ENCODE results near the gene CPO.
"Not testable (repeated sequence)": the region's sequence is repeated elsewhere in the genome, so short reads cannot be mapped to it uniquely, and the experiment has no call there.

The CPO gene

DNA sequence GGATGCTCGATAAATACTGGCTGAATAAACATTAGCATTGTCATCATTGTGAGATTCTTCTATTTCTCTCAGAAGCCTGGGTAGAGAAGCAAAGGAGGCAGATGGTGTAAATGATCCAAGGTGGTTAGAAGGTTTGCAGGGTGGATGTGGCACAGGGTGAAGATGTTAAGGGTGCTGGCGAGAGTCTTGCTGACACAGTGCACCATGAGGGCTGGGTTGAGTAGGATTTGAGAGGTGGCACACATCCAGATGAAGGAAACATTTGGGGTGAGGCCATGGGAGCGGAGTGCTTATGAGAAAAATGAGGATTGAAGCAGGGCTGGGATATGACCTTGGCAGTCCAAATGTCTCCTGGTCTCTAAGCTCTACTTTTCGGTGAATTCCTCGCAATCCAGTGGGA, 17.8 kb upstream of the CPO start:
- in situ Hi-C loops (cut with MboI; ENCODE audit: low sequenced_read_pairs, unreplicated experiment), result no loop called here
- no peak for DNase-seq (ENCODE audit: low spot score)
- TF ChIP-seq, protein P1, sequence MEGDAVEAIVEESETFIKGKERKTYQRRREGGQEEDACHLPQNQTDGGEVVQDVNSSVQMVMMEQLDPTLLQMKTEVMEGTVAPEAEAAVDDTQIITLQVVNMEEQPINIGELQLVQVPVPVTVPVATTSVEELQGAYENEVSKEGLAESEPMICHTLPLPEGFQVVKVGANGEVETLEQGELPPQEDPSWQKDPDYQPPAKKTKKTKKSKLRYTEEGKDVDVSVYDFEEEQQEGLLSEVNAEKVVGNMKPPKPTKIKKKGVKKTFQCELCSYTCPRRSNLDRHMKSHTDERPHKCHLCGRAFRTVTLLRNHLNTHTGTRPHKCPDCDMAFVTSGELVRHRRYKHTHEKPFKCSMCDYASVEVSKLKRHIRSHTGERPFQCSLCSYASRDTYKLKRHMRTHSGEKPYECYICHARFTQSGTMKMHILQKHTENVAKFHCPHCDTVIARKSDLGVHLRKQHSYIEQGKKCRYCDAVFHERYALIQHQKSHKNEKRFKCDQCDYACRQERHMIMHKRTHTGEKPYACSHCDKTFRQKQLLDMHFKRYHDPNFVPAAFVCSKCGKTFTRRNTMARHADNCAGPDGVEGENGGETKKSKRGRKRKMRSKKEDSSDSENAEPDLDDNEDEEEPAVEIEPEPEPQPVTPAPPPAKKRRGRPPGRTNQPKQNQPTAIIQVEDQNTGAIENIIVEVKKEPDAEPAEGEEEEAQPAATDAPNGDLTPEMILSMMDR (IDR thresholded peaks at IDR 0.05; ENCODE audit: borderline replicate concordance, control extremely low read depth, extremely low read depth, insufficient read depth, missing control alignments), result no peak

DNA sequence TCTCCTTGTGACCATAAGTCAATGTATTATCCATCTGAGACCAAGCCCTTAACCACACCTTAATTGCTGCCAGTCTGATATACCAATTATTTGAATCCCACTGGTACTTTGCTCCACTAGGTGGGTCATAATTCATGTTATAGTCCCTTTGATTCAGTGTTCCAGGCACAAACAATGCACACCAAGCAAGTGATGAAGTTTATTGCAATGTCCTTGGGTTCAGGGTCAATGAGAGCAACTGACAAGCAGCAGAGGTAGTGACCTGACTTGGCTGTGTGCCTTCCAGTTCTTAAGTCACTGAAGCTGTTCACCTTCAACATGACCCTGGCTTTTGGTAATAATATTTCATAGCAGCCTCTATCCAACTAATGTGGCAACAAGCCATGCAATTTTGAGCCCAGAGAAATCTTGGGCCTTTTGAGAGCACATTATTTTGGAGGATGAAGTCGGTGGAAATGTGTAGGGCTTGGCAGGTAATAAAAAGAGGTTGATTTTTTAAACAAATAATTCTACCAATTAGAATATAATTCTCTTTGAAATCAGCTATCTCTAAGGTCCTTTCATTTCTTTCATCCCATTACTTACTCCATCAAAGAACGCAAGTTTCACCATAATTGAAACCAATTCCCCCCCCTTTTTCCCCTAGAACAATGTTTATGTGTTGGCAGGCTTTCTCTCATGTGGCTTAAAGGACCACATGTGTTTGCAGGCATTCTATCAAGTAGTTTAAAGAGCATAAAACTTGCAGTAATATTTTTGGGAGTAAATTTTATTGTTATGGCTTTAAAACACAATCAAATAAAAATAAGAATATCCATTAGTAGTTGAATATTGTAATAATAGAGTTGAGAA, 3.1 kb upstream of the CPO start:
- in situ Hi-C loops (cut with MboI; ENCODE audit: low sequenced_read_pairs, unreplicated experiment), result no loop called here
- TF ChIP-seq, protein P1 (IDR thresholded peaks at IDR 0.05; ENCODE audit: borderline replicate concordance, control extremely low read depth, extremely low read depth, insufficient read depth, missing control alignments), result no peak
- no peak for DNase-seq (ENCODE audit: low spot score)

DNA sequence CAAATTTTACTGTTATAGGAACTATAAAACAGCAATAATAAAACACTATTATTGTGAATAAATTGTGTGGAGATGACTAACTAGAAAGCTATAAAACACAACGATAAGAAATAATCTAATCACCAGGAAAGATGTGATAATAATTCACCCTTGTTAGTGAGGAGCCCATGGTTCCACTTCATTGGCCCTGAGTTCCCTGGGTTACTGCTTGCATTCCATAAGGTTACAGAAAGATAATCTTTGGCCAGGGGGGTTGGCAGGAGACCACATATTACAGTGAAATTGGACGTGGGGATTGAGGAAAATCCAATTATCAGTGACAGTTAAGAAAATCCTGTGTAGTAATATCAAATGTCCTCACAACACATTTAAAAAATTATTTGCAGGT, 2.5 kb upstream of the CPO start:
- in situ Hi-C loops (cut with MboI; ENCODE audit: low sequenced_read_pairs, unreplicated experiment), result no loop called here
- DNase-seq (ENCODE audit: low spot score), result no peak
- TF ChIP-seq, protein P1 (IDR thresholded peaks at IDR 0.05; ENCODE audit: borderline replicate concordance, control extremely low read depth, extremely low read depth, insufficient read depth, missing control alignments), result no peak

DNA sequence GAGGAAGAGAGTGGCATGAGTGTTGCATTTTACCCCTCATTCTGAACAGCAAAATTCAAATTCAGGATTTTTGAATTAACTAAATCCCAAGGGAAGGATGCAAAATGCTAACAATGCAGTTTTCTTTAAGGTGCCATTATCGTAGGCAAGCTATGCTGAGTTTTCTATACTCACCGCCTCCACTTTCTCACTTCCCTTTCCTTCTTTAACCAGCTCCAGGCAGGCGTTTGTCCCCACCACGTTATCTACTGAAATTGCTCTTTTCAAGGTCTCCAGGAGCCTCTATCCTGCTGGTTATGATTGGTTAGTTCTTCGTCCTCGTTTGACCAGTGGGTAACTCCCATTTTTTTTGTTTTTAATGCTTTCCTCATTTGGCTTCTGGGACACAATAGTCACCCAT, 1.8 kb upstream of the CPO start:
- DNase-seq (ENCODE audit: low spot score), result peak; percentile 19
- in situ Hi-C loops (cut with MboI; ENCODE audit: low sequenced_read_pairs, unreplicated experiment), result no loop called here
- TF ChIP-seq, protein P1 (IDR thresholded peaks at IDR 0.05; ENCODE audit: borderline replicate concordance, control extremely low read depth, extremely low read depth, insufficient read depth, missing control alignments), result no peak

DNA sequence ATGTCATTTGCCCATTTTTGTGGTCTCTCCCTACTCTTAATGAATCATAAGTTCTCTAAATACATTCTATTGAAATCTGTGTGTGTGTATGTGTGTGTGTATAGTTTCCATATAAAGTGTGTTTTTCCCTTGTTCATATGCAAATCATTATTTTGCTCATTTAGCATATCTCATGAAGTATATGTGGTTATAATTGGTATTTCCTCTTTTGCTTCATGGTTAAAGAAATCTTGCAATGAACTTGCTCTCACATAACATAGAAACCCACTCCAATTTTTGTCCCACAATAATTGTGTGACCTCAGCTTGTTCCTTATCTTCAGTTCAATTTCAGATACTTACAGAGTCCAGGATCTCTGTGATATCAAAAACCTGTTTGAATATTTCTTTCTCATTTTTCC, 1.2 kb downstream of the CPO start:
- no peak for DNase-seq (ENCODE audit: low spot score)
- in situ Hi-C loops (cut with MboI; ENCODE audit: low sequenced_read_pairs, unreplicated experiment), result no loop called here
- TF ChIP-seq, protein P1 (IDR thresholded peaks at IDR 0.05; ENCODE audit: borderline replicate concordance, control extremely low read depth, extremely low read depth, insufficient read depth, missing control alignments), result no peak

DNA sequence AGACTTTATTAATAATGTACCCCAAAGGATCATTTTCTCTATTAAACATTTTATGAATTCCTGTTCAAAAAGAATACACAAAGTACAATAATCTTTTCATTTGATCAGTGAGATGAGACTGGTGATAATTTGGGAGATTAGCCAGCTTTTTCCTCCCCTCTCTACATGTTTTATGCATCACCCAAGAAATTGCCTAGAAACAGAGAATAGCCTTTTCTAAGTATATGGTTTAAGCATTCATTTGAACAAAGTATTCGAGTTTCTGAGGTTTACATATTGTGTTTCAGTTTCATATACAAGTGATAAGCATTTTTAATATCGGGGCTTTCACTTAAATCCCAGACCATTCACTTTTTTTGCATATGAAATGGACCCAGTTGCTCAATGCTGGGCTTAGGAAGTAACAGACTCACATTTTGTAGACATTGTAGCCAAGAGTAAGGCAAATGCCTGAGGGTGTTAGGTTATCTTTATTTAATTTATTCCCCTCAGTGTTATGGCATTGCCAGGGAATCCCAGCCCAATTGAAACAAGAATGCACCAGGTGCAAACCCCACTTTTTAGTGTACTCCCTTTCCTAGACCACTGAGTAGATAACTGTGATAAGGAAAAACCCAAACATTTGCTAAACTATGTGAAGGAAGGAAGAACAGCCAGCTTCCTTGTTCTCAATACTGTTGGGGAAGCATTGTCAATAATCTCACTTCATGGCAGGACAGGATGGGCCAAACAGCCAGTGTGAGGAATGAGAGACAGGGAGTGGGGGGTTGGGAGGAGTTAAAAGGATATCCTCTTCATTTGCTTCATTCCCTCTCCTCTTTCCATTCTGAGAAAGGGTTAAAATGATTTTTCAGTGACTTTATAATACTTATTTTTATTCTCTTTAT, 3.5 kb downstream of the CPO start:
- DNase-seq (ENCODE audit: low spot score), result no peak
- TF ChIP-seq, protein P1 (IDR thresholded peaks at IDR 0.05; ENCODE audit: borderline replicate concordance, control extremely low read depth, extremely low read depth, insufficient read depth, missing control alignments), result no peak
- in situ Hi-C loops (cut with MboI; ENCODE audit: low sequenced_read_pairs, unreplicated experiment), result no loop called here

DNA sequence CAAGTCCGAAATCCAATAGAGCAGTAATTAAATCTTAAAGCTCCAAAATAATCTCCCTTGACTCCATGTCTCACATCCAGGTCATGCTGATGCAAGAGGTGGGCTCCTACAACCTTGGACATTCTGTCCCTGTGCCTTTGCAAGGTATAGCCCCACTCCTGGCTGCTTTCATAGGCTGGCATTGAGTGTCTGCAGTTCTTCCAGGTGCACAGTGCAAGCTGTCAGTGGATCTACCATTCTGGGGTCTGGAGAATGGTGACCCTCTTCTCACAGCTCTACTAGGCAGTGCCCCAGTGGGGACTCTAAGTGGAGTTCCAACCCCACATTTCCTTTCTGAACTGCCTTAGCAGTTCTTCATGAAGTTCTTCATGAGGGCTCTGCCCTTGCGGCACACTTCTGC, 14.1 kb downstream of the CPO start:
- DNase-seq (ENCODE audit: low spot score); in situ Hi-C loops (cut with MboI; ENCODE audit: low sequenced_read_pairs, unreplicated experiment): not testable (repeated sequence)

Measured in GM13976 (cell line).